Measurements from ENCODE around the gene SELPLG.

SELPLG gene

GRCh38 chr12:108600702-108601007 lies 33.0 kb downstream of the SELPLG start:
- TF ChIP-seq CTCF (IDR thresholded peaks at IDR 0.05; ENCODE audit: insufficient read depth, missing control alignments) = no peak
- DNase-seq (ENCODE audit: insufficient read length, low spot score) (no peak), FAIRE-seq (no peak)

GRCh38 chr12:108599948-108600701 lies 33.6 kb downstream of the SELPLG start:
- FAIRE-seq (no peak), DNase-seq (ENCODE audit: insufficient read length, low spot score) (no peak)
- no peak for TF ChIP-seq CTCF (IDR thresholded peaks at IDR 0.05; ENCODE audit: insufficient read depth, missing control alignments)

- FAIRE-seq = no peak
- no peak for DNase-seq (ENCODE audit: insufficient read length, low spot score)
- TF ChIP-seq CTCF (IDR thresholded peaks at IDR 0.05; ENCODE audit: insufficient read depth, missing control alignments) = no peak
These were observed 34.2 kb downstream of the SELPLG start for GRCh38 chr12:108599541-108599940.

- no peak for FAIRE-seq
- TF ChIP-seq CTCF (IDR thresholded peaks at IDR 0.05; ENCODE audit: insufficient read depth, missing control alignments) = no peak
These were observed 35.0 kb downstream of the SELPLG start for GRCh38 chr12:108598553-108599250.

GRCh38 chr12:108597559-108598471 lies 35.9 kb downstream of the SELPLG start, which contains the start of gene TMEM119:
TSS of gene TMEM119 (minus strand) at chr12:108598084. CDS start at chr12:108592383, 5,701 bp downstream.
- no peak for DNase-seq (ENCODE audit: insufficient read length, low spot score)
- TF ChIP-seq CTCF (IDR thresholded peaks at IDR 0.05; ENCODE audit: insufficient read depth, missing control alignments) = no peak

More at GRCh38 chr12:108598553-108599250, 35.0 kb downstream of the SELPLG start:
- DNase-seq (ENCODE audit: insufficient read length, low spot score) = no peak

GRCh38 chr12:108596854-108597558 lies 36.7 kb downstream of the SELPLG start:
- DNase-seq (ENCODE audit: insufficient read length, low spot score) (no peak), FAIRE-seq (no peak)
- no peak for TF ChIP-seq CTCF (IDR thresholded peaks at IDR 0.05; ENCODE audit: insufficient read depth, missing control alignments)

More at GRCh38 chr12:108597559-108598471, 35.9 kb downstream of the SELPLG start, which contains the start of gene TMEM119:
- no peak for FAIRE-seq

All from D721Med (cell line).